ENCODE measurements around the gene DLEU7. TPM values are rescaled to one million over a fixed set of nuclear protein-coding genes. Genes with fewer than 3 reads are reported as not detected.

Gene DLEU7
- total RNA-seq, 4 donors from 2014 or later = 0.49 to 0.61 TPM; not detected in 2

GRCh38 chr13:50809133-50810090 is 34.1 kb downstream of the DLEU7 start:
- DNase-seq (ENCODE audit: low spot score in 2 of 2) = no peak
- WGBS, 2 donors = 75 to 78% methylated on average over 8 of the region's 8 CpGs
- no peak for TF ChIP-seq CTCF (IDR thresholded peaks at IDR 0.05)
- TF ChIP-seq POLR2A (IDR thresholded peaks at IDR 0.05) = no peak
- intact Hi-C loops (cut with DNase I; ENCODE audit: low total_unique reads) = no loop called here
- H3K4me3 ChIP-seq (ENCODE audit: low read depth, poor library complexity, severe bottlenecking) = no peak overlapping the region

GRCh38 chr13:50805805-50806204 is 37.7 kb downstream of the DLEU7 start:
- no peak for TF ChIP-seq CTCF (IDR thresholded peaks at IDR 0.05)
- no peak for TF ChIP-seq POLR2A (IDR thresholded peaks at IDR 0.05)
- intact Hi-C loops (cut with DNase I; ENCODE audit: low total_unique reads) = no loop called here
- no peak for DNase-seq (ENCODE audit: low spot score in 2 of 2)
- H3K4me3 ChIP-seq (ENCODE audit: low read depth, poor library complexity, severe bottlenecking) = no peak overlapping the region

- TF ChIP-seq POLR2A (IDR thresholded peaks at IDR 0.05) (no peak), CTCF (IDR thresholded peaks at IDR 0.05) (no peak)
- WGBS, 2 donors = 48 to 50% methylated on average over 13 of the region's 13 CpGs
- peak in 1 of 2 donors; percentile 30 for DNase-seq (ENCODE audit: low spot score in 2 of 2)
- intact Hi-C loops (cut with DNase I; ENCODE audit: low total_unique reads) = loop anchor here (5.0 kb wide), 1 partner anchor 714 kb away; no protein-coding TSS in a partner anchor
- H3K4me3 ChIP-seq (ENCODE audit: low read depth, poor library complexity, severe bottlenecking) = no peak overlapping the region
These were observed 42.2 kb downstream of the DLEU7 start for GRCh38 chr13:50801087-50801931.

- 62 to 64% methylated on average over 6 of the region's 6 CpGs for WGBS, 2 donors
These were observed 43.3 kb downstream of the DLEU7 start for GRCh38 chr13:50800091-50800739.

More at GRCh38 chr13:50800091-50800739, 43.3 kb downstream of the DLEU7 start:
- intact Hi-C loops (cut with DNase I; ENCODE audit: low total_unique reads) = loop anchor here (5.0 kb wide), 1 partner anchor 713 kb away; no protein-coding TSS in a partner anchor
- DNase-seq (ENCODE audit: low spot score in 2 of 2) = no peak
- no peak overlapping the region for H3K4me3 ChIP-seq (ENCODE audit: low read depth, poor library complexity, severe bottlenecking)
- TF ChIP-seq CTCF (IDR thresholded peaks at IDR 0.05) (no peak), POLR2A (IDR thresholded peaks at IDR 0.05) (no peak)

Measured in lower leg skin (tissue), 4 donors.